DMS153 treated with DMSO at 0.1 percent for 48 hours (cell line): ENCODE results near the gene LYZL1.
"Not testable (repeated sequence)": the region's sequence is repeated elsewhere in the genome, so short reads cannot be mapped to it uniquely, and the experiment has no call there.

Experiments used
- DNase-seq: peaks from one replicate; lab custom pipeline; 2025; ENCODE audit not compliant: unreplicated experiment; lab: John Stamatoyannopoulos, UW

The LYZL1 gene

DNA sequence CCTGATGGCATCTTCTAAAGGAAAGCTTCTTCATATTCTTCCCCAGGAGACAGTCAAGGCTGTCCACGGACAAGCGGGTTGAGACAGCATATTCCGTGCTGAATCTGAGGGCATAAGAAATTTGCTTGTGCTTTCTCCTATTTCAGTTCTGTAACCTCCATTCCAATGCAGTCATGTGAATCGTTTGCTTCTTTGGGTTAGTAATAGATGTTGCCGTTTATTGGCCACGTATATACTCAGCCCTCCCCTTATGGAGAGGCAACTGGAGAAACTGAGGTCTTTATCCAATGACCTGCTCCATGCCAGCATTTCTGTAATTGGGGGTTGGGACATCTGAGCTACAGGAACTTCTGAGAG is 38.9 kb downstream of the LYZL1 start:
- DNase-seq, result no peak

DNA sequence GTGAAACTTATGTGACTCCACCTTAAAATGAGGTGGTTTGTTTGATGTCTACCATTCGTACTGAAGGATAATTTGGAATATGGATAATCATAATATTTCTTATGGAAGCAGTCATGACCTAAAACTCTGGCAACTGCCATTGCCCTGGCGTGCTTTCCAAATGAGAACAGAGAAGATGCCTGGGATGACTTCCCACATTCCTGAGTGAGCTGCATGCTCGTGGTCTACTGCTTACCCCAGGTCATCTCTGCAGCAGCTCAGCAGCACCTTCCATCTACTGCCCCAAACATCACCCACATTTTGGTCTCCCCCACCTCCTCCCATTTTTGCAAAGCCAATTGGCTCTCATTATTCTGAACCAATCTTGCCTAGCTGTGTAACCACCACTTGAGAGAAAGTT is 40.1 kb downstream of the LYZL1 start:
- DNase-seq, result no peak

DNA sequence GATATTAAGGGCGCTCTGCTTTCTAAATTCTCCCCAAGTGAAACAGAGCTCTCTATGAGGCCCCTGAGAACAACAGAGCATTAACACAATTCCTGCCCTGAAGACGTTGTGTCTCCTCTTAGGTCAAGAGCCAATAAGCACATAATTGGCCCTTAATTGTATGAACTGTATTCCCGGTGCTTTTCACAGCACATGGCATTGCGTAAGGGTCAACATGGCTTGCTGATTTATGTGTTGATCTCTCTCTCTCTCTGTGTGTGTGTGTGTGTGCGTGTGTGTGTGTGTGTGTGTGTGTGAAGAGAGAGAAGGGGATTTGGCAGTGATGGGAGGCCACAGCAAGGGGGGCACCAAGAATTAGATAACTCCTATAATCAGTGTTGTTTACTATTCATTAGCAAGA is 40.5 kb downstream of the LYZL1 start:
- DNase-seq, result no peak

DNA sequence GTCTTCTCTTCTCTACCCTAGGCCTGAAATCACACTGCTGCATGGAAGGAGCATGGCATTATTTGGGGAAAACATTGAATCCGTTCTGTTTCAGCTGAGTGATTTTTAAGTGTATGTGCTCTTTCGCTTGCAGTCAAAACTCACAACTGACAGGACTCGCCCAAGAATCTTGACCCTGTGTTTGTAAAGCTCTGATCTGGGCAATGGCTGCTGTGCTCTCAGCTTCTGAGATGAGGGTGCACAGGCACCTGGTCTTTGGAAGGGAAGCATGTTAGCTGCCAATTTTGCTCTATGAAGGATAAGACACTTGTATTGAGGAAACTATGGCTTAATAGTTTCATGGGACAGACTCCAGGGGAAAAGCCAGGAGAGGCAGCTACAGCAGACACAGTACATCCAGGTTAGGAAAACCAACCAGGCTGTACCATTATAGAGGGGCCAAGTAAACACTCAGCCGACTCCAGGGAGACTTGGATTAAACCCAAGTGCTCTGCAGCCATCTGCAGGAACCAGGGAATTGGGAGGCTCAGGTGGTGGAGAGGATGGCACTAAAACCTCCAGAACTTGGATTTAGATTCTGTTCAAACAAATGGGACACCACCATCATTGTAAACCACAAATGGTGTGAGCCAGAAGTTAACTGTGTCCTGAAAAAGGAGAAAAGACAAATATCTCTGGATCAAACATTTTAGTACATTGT is 43.3 kb downstream of the LYZL1 start:
- no peak for DNase-seq

DNA sequence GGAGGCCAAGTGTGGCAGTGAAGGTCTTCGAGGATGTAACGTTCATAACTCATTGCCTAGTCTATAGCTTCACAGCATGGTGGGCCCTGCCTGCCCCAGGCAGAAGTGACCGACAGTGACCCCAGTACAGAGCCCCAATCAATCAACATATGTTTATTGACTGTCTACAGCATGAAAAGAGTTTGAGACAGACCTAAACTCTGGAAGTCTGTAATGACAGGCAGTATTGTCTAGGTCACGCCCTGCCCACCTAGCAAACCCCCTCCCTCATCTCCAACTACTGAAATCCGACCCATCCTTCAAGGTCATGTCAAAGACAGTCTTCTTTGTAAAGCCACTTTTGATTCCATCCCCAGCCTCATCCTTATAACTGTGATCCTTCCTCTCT is 43.9 kb downstream of the LYZL1 start:
- no peak for DNase-seq

DNA sequence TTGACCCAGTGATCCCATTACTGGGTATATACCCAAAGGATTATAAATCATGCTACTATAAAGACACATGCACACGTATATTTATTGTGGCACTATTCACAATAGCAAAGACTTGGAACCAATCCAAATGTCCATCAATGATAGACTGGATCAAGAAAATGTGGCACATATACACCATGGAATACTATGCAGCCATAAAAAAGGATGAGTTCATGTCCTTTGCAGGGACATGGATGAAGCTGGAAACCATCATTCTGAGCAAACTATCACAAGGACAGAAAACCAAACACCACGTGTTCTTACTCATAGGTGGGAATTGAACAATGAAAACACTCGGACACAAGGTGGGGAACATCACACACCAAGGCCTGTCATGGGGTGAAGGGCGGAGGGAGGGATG is 48.7 kb downstream of the LYZL1 start:
- DNase-seq, result not testable (repeated sequence)

DNA sequence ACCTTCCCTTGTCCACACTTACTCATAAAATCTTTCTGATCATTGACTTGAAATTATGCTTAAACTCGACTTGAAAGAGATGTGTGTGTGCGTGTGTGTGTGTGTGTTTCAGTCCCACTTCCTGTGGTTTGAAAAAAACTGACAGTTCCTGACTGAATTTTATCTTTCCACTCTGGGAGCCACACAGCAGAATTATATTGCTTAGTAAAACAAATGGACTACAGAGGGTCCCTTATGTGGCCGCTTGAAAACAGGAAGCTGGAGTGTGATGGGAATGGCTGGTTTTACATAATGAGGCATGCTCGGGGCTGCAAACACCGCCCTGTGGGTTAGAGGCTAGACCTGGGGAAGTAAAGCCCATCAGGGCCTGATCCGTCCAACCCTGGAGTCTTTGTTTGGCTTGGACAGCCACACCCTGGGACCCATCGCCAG is 54.8 kb downstream of the LYZL1 start:
- DNase-seq, result no peak

DNA sequence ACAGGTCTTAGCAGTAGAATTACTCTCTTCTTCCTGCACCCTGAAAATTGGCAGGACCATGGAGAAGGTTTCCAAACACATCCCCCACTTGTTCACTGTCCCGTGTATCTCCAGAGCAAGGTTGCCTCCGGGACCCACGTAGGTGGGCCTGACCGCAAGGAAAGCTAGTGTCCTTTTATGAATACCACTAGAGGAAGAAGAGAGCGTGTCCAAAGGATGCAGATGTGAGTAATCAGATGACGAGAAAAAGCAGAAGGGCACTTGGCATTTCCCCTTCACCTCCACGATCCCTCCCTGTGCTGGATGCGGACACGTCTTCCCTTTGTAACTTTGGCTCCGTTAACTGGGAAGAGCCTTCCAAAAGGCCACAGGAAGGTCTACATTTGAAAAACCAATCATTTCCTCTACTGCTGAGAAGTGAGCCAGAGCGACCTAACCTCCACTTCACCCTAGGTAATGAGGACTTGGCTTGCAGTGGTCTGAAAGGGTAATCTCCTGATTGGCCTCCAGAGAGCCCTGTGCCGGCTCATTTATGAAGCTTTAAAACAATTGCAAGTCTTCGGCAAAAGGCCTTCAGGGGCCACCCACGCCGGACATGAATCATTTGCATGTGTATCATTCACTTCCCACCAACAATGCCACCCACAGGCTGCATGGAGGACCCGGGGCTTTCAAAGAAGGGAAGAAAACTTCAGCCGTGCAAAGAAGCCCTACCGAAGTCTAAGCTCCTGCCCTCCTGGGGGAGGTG is 55.4 kb downstream of the LYZL1 start:
- no peak for DNase-seq

DNA sequence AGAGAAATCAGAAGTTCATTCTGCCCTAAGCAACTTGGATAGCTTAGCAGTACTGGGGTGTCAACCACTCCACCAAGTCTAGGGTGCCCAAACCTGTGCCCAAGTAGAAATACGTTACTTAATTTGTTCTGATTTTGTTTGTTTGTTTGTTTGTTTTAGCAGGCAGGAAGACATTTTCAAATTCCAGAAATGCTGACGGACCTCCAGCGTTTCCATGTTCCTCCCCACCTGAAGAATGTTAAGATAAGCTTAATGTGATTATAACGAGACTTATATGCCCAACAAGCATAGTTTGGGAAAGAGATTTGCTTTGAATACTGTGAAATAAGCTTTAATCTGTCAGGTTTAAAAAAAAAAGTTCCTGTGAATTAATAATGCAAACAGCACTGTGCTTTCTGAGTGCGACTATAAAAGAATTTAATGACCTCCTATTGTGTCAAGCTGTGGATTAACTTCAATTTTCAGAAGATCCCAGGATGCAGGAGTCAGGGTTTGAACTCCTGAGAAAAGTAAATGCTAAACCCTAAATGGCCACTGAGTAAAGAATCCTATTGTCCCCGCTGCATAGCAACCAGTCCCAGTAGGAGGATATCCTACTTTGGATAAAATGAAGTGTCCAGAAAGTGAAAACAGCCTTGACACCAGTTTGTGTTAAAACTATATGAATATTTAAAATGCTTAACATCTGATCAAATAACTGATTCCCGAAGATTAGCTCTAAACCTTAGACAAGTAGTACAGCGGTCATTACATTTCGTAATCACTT is 56.5 kb downstream of the LYZL1 start:
- no peak for DNase-seq

DNA sequence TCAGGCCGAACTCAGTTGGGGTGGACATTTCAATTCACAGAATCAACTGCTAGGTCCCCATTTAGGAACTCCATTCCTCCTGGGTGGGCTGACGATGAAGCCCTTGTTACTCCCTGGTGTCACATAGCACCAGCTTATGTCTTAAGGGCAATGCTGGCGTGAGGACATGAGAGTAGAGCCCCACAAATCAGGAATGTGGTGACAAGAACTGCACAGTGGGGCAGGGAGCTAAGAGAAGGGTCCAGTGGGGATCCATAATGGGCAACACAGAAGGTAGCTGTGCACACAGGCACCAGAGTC is 57.0 kb downstream of the LYZL1 start:
- no peak for DNase-seq

DNA sequence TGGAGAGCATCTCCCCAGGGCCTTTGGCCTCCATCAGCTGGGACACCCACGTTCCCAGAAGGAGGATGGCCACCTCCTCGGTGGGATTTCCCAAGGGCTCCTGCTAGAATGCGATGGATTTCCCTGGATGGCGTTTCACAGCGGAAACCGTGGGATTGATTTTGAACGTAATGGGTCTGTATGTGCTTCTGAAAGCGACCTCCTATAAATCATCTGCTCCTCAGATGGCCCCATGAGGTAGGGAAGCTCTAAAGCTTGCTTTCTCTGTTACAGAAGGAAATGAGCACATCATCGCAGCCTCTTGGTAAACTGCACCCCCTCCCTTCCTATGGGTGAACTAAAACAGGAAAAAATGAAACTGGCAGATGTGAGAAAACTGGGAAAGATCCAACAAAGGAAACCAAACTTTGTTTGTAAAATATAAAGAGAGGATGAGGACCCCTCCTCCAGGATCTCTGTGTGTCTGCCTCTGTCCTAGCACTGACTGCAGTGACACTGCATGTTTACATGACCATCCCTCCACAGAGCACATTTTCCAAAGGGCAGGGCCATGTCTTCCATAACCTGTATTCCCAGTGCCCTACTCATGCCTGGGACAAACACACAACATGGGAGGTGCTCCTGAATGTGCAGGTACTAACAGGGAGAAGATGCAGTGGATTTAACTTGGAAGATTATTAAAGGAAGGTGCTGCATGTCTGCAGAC is 57.6 kb downstream of the LYZL1 start:
- no peak for DNase-seq

DNA sequence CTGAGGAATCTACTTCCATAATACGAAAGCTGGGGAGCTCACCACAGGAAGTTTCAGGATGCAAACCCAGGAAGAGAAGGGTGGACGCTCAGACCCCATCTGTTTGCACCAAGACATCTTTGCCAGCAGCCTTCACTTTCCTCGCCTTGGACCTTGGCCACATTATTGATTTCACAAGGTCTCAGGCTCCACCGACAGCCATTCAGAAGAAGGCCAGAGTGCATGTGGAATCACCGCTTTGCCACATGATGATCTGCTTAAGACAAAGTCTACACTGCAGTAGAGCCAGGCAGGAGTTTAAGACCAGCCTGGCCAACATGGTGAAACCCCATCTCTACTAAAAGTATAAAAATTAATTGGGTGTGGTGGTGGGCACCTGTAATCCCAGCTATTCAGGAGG is 60.0 kb downstream of the LYZL1 start:
- no peak for DNase-seq

DNA sequence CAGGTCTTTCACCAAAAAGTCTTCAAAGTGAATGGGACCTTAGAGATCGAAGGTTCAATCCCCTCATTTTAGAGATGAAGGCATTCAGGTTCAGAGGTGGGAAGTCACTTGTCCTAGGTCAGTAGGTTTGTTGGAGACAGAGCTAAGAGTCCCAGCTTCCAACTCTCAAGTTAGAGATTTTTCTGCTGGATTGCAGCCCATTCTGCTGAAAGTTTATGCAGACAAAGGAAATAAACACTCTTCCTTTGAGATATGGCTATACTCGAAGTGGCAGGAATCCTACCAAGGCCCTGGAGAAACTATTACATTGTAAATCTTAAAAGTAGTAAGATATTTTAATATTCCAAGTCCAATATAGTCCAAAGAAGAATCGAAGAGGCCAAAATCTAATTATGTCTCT is 64.4 kb downstream of the LYZL1 start:
- DNase-seq, result no peak

DNA sequence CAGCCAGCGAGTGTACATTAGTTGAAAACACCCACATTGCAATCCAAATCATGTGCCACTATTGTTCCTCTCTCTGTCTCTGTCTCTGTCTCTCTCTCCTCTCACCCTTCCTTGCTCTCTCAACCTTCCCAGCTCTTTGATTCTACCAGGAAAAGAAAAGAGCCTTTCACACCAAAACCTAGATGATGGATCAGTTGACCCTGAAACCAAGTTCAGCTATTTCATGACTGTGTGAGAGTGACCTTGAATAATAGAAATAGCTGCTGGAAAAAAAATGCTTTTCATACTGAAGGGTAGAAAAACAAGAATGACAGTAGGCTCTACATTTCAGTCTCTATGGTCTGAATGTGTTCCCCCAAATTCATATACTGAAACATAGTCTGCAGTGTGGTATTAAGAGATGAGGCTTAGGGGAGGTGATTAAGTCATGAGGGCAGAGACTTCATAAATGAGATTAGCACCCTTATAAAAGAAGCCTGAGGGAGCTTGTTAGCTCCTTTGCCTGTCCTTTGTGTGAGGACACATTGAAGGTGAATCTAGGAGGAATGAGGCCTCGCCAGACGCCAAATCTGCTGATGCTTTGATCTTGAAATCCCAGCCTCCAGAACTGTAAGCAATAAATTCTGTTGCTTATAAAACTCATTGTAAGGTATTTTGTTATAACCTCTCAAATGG is 65.2 kb downstream of the LYZL1 start:
- DNase-seq, result no peak

DNA sequence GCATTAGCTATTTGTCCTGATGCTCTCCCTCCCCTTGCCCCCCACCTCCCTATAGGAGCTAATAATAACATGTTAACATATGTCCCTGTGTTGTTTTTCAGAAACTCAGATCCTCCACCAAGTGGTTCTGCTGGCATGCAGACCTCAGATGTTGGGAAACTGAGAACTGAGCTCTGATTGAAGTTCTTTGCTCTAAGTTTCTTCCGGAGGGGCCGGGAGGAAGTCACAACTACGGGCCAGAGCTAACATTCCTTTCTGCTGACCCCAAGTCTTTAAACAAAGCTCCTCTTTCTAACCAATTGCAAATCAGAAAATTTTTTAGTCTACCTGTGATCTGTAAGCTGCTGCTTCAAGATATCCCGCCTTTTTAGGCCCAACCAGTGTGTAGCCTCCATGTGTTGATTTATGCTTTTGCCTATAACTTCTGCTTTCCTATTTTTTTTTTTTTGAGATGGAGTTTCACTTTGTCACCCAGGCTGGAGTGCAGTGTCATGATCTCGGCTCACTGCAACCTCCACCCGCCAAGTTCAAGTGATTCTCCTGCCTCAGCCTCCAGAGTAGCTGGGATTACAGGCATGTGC is 66.6 kb downstream of the LYZL1 start:
- no peak for DNase-seq

DNA sequence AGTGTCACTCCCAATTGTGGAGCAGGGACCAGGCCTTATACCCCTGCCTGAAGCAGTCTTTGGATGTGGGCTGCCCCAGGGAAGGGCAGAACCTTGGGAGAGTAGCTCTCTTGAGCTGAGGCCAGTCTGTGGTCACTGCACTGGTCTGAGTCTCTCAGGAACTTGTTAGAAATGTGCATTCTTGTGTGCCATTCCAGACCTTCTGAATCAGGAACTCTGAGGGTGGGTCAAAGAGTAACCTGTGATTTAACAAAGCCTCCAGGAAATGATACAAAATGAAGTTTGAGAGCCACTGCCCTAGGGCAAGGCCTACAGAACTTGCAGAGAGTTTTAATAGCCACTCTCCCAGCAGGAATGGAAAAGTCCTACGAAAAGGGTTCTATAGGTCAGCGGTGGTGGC is 68.1 kb downstream of the LYZL1 start:
- no peak for DNase-seq

DNA sequence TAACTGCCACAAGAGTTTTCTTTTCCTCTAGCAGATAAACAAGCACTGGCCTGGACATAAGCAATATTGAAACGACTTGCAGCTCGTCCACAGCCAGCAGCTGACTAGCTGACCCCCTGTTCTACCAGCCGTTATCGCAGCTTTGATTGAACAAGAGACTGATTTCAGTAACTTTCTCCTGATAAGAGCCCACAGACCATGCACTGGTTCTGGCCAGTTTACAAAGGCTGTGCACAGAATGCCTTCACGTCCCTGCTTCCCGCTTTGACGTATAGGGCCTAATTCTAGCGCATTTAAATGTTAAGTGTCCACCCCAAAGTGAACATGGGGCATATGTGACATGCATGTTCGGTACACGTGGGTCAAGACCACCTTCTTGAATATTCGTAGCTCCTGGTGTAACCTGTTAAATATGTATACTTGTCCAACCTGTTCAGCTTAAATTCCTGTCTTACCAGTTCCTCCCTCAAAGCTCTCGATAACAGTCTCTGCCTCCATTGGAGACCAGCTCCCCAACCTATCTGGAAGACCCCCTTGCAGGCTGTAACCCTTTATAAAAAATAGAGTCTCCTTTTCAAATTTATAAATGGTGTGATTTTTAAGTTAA is 69.2 kb downstream of the LYZL1 start:
- DNase-seq, result no peak

DNA sequence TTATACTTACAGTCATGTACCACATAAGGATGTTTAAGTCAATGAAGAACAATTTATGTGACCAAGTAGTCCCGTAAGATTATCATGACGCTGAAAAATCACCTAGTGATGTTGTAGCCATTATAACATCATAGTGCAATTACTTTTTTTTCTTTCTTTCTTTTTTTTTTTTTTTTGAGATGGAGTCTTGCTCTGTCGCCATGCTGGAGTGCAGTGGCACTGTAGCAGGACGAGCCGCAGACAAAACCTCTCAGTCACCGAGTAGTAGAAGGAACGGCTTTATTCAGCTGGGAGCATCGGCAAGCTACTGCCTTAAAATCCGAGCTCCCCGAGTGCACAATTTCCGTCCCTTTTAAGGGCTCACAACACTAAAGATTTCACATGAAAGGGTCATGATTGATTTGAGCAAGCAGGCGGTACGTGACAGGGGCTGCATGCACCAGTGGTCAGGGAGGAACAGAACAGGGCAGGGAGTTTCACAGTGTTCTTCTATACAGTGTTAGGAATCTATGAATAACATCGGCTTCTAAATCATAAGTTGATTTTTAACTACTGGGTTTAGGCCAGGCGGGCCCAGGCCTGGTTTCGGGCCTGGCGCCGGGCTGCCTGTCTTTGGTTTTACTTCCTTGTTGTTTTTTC is 71.5 kb downstream of the LYZL1 start:
- not testable (repeated sequence) for DNase-seq
